Activated CD4-positive, CD25-positive, alpha-beta regulatory T cell treated with anti-CD3 and anti-CD28 coated beads, Interleukin-2, amount 50 U/mL, for 72 hours (primary cell): ENCODE results near the gene JUNB.
"Not testable (repeated sequence)": the region's sequence is repeated elsewhere in the genome, so short reads cannot be mapped to it uniquely, and the experiment has no call there.

Source experiments
- DNase-seq: peaks from one replicate; pipeline ENCODE4 v3.0.0; 2021

Gene JUNB

GRCh38 chr19:12815088-12815487, 23.8 kb downstream of the JUNB start:
- DNase-seq: no peak

GRCh38 chr19:12817188-12817587, 25.9 kb downstream of the JUNB start:
- DNase-seq: not testable (repeated sequence)

- DNase-seq: not testable (repeated sequence)
These were observed 26.5 kb downstream of the JUNB start for GRCh38 chr19:12817810-12818209.

- DNase-seq: no peak
These were observed 30.5 kb downstream of the JUNB start for GRCh38 chr19:12821761-12822160.

- DNase-seq: no peak
These were observed 34.2 kb downstream of the JUNB start for GRCh38 chr19:12825254-12826131.

- DNase-seq: no peak
These were observed 37.2 kb downstream of the JUNB start for GRCh38 chr19:12828494-12828893.

- DNase-seq: no peak
These were observed 42.1 kb downstream of the JUNB start for GRCh38 chr19:12833418-12833737.

GRCh38 chr19:12833738-12834565, 42.7 kb downstream of the JUNB start:
- DNase-seq: peak; percentile 49

GRCh38 chr19:12834566-12834943, 43.3 kb downstream of the JUNB start, which contains the start of gene RTBDN:
Gene RTBDN, minus strand, starts transcription at chr19:12834579. Its CDS starts 4,600 bp downstream, at chr19:12829979.
- DNase-seq: no peak

- no peak for DNase-seq
These were observed 43.9 kb downstream of the JUNB start for GRCh38 chr19:12834976-12835757.

GRCh38 chr19:12836529-12836863, 45.2 kb downstream of the JUNB start:
- no peak for DNase-seq

- DNase-seq: no peak
These were observed 45.9 kb downstream of the JUNB start for GRCh38 chr19:12837225-12837624.

GRCh38 chr19:12838182-12838885, 47.0 kb downstream of the JUNB start, which contains the start of gene MAST1:
Gene MAST1, plus strand, starts transcription at chr19:12838515. Its CDS starts 58 bp downstream, at chr19:12838573.
- DNase-seq: peak; percentile 59

- DNase-seq: no peak
These were observed 47.8 kb downstream of the JUNB start for GRCh38 chr19:12838886-12839756.

GRCh38 chr19:12840091-12841079, 49.1 kb downstream of the JUNB start:
- DNase-seq: peak; percentile 61

GRCh38 chr19:12841094-12841493, 49.8 kb downstream of the JUNB start:
- no peak for DNase-seq

- no peak for DNase-seq
These were observed 51.2 kb downstream of the JUNB start for GRCh38 chr19:12842511-12842910.
